Stimulated activated CD8-positive, alpha-beta memory T cell treated with anti-CD3 and anti-CD28 coated beads, Interleukin-12 subunit alpha, Interleukin-12 subunit beta, amount 100 ng/mL, for 4 hours (primary cell): ENCODE measurements around the gene MOCS3.

Experiments
- DNase-seq: peaks from one replicate; pipeline ENCODE4 v3.0.0-alpha.2; 2020; ENCODE audit warnings: low read depth

Gene MOCS3

GRCh38 chr20:50982363-50982762 lies 23.7 kb downstream of the MOCS3 start:
- no peak for DNase-seq

- no peak for DNase-seq
Observed at GRCh38 chr20:50983321-50983720, 24.7 kb downstream of the MOCS3 start.

GRCh38 chr20:50987493-50988210 lies 29.0 kb downstream of the MOCS3 start:
- DNase-seq = no peak

- DNase-seq = no peak
Observed at GRCh38 chr20:50991076-50991475, 32.5 kb downstream of the MOCS3 start.

GRCh38 chr20:50992336-50992732 lies 33.7 kb downstream of the MOCS3 start:
- DNase-seq = no peak

- DNase-seq = no peak
Observed at GRCh38 chr20:50992733-50993457, 34.3 kb downstream of the MOCS3 start.

- no peak for DNase-seq
Observed at GRCh38 chr20:50993876-50994275, 35.3 kb downstream of the MOCS3 start.

- DNase-seq = no peak
Observed at GRCh38 chr20:50995506-50995905, 36.9 kb downstream of the MOCS3 start.

GRCh38 chr20:50996901-50997865 lies 38.6 kb downstream of the MOCS3 start:
- DNase-seq = no peak

GRCh38 chr20:50999355-50999754 lies 40.7 kb downstream of the MOCS3 start:
- no peak for DNase-seq

GRCh38 chr20:51001430-51002265 lies 43.0 kb downstream of the MOCS3 start:
- no peak for DNase-seq

- no peak for DNase-seq
Observed at GRCh38 chr20:51002633-51003032, 44.0 kb downstream of the MOCS3 start.

GRCh38 chr20:51003753-51004152 lies 45.1 kb downstream of the MOCS3 start:
- DNase-seq = no peak

- no peak for DNase-seq
Observed at GRCh38 chr20:51004305-51004727, 45.7 kb downstream of the MOCS3 start.

GRCh38 chr20:51004781-51005180 lies 46.2 kb downstream of the MOCS3 start:
- DNase-seq = no peak

- no peak for DNase-seq
Observed at GRCh38 chr20:51005214-51005613, 46.6 kb downstream of the MOCS3 start.

GRCh38 chr20:51008718-51009117 lies 50.1 kb downstream of the MOCS3 start:
- no peak for DNase-seq

GRCh38 chr20:51009303-51010042 lies 50.9 kb downstream of the MOCS3 start:
- no peak for DNase-seq

GRCh38 chr20:51010043-51010365 lies 51.4 kb downstream of the MOCS3 start:
- DNase-seq = no peak

GRCh38 chr20:51010932-51011331 lies 52.3 kb downstream of the MOCS3 start:
- DNase-seq = no peak

GRCh38 chr20:51011479-51011878 lies 52.9 kb downstream of the MOCS3 start:
- DNase-seq = no peak
